NCI-H2227 treated with DMSO at 0.1 percent for 48 hours (cell line): Measurements from ENCODE around the gene KIAA0232.
"Not testable (repeated sequence)": the region's sequence is repeated elsewhere in the genome, so short reads cannot be mapped to it uniquely, and the experiment has no call there.

Source experiments
- DNase-seq: peaks from one replicate; lab custom pipeline; 2025; lab: John Stamatoyannopoulos, UW

KIAA0232 gene

GRCh38 chr4:6905516-6906445 is 123.3 kb downstream of the KIAA0232 start:
- DNase-seq: no peak

GRCh38 chr4:6906486-6906885 is 124.0 kb downstream of the KIAA0232 start:
- DNase-seq: not testable (repeated sequence)

- DNase-seq: no peak
These were observed 125.2 kb downstream of the KIAA0232 start for GRCh38 chr4:6907658-6908191.

- DNase-seq: no peak
These were observed 126.0 kb downstream of the KIAA0232 start for GRCh38 chr4:6908432-6909112.

- peak; percentile 64 for DNase-seq
These were observed 126.8 kb downstream of the KIAA0232 start, which contains the start of gene TBC1D14 for GRCh38 chr4:6909113-6909969. Gene TBC1D14 (plus strand): TSS chr4:6909826. CDS start chr4:6923390, 13,564 bp downstream.

GRCh38 chr4:6909970-6910339 is 127.4 kb downstream of the KIAA0232 start:
- no peak for DNase-seq

GRCh38 chr4:6910340-6910959 is 127.9 kb downstream of the KIAA0232 start:
- DNase-seq: no peak

- DNase-seq: no peak
These were observed 128.7 kb downstream of the KIAA0232 start for GRCh38 chr4:6910960-6911874.

- not testable (repeated sequence) for DNase-seq
These were observed 129.4 kb downstream of the KIAA0232 start for GRCh38 chr4:6911917-6912316.

GRCh38 chr4:6912441-6912840 is 129.9 kb downstream of the KIAA0232 start:
- DNase-seq: no peak

- DNase-seq: no peak
These were observed 130.9 kb downstream of the KIAA0232 start for GRCh38 chr4:6913350-6913905.

- no peak for DNase-seq
These were observed 131.9 kb downstream of the KIAA0232 start for GRCh38 chr4:6914448-6914847.

GRCh38 chr4:6915041-6916005 is 132.8 kb downstream of the KIAA0232 start:
- no peak for DNase-seq

- no peak for DNase-seq
These were observed 133.6 kb downstream of the KIAA0232 start for GRCh38 chr4:6916069-6916586.

- no peak for DNase-seq
These were observed 134.3 kb downstream of the KIAA0232 start for GRCh38 chr4:6916587-6917460.

- peak; percentile 68 for DNase-seq
These were observed 135.1 kb downstream of the KIAA0232 start for GRCh38 chr4:6917461-6918271.

- DNase-seq: no peak
These were observed 135.8 kb downstream of the KIAA0232 start for GRCh38 chr4:6918338-6918737.
